MG63 (cell line): Measurements from ENCODE around the gene CEP63. TPM values are rescaled to one million over a fixed set of nuclear protein-coding genes. Genes with fewer than 3 reads are reported as not detected.

Experiments used
- DNase-seq: peaks from one replicate; pipeline ENCODE4 v3.0.0-alpha.2; 2020
- H3K27me3 ChIP-seq: fragments of 250-450 bp; sonication (Bioruptor Pico); 2 replicates; pipeline ENCODE4 v1.5.1; 2020; ENCODE audit warnings: mild to moderate bottlenecking, moderate library complexity
- H3K36me3 ChIP-seq: fragments of 250-450 bp; sonication (Bioruptor Pico); 2 replicates; pipeline ENCODE4 v1.5.1; 2020; ENCODE audit warnings: mild to moderate bottlenecking, moderate library complexity
- H3K4me3 ChIP-seq: fragments of 250-450 bp; sonication (Bioruptor Pico); 2 replicates; pipeline ENCODE4 v1.5.1; 2020; ENCODE audit warnings: mild to moderate bottlenecking, moderate library complexity
- H3K9me3 ChIP-seq: fragments of 250-450 bp; sonication (Bioruptor Pico); 2 replicates; pipeline ENCODE4 v1.5.1; 2020; ENCODE audit warnings: mild to moderate bottlenecking, moderate library complexity
- total RNA-seq: library from RNA; depleted of rRNA; stranded (reverse); fragments of >200 nt; shearing (Covaris generic); gene quantifications from 2 replicates; pipeline ENCODE4 v1.2.3, GENCODE V29; 2014; ENCODE audit warnings: low replicate concordance

CEP63 gene
- total RNA-seq, 1 experiment from 2014 or later = 15.3 TPM

- Histone ChIP-seq H3K4me3 (peak overlapping the region; percentile 85; the same call in 1 of the 2 replicates), H3K27me3 (no peaks in the 10 kb centered on the region), H3K36me3 (peaks cover 62% of the 10 kb centered on the region), H3K9me3 (no peaks in the 10 kb centered on the region)
- peak; percentile 66 for DNase-seq
Measured at GRCh38 chr3:134483195-134483900, 2.5 kb upstream of the CEP63 start.

DNA sequence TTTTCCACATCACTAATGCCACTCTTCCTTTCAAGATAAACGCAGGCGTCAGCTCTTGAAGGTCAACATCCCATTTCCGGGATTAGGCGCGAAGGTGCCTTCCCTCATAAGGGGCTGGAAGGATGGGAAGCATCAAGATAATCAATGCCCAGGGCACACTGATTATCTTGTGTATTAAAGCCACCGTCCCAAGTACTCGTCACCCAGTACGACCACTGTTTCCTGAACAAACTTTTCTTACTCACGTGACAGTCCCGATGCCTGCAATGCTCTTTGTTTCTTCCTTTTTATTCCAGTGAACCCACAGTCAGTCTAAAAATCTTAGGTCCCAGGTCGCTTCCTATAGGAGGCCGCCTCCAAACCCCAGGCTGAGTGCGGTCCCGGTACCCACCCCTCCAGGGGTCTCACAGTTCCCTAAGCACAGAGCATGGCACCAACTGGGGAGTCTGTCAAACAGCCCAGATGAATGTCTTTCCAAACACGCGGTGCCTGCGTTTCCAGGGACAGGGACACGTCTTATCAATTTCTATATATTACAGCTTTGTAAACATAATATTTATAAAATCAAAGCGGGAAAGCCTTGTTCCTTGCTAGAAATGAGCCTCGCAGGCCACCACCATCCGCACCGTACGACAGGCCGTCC lies 661 bp upstream of the CEP63 start:
- H3K4me3 ChIP-seq = peak overlapping the region; percentile 85
- H3K27me3 ChIP-seq = no peaks in the 10 kb centered on the region
- no peaks in the 10 kb centered on the region for H3K9me3 ChIP-seq
- peaks cover 46% of the 10 kb centered on the region for H3K36me3 ChIP-seq
- peak; percentile 37 for DNase-seq

DNA sequence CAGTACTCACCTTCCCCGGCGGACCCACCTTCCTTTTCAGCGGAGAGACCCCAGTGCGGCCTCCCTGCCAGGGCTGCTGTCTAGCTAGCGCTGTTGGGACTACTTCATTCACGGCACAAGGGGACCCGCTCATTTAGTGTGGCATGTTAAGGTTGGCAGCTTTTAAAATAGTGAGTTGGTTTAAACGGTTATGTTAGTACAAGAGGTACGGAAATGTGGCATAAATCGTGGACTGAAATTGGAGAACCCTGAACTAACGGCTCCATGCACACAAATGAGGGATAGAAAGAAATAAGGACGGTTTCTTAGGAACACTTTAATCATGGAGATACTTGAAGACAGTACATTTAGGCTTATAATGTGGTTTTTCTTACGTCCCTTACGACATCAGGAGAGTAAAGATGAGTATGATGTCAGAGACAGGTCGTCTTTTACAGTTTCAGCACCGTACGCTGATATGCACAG lies 752 bp downstream of the CEP63 start:
- Histone ChIP-seq H3K27me3 (no peaks in the 10 kb centered on the region), H3K4me3 (peak overlapping the region; percentile 85), H3K9me3 (no peaks in the 10 kb centered on the region), H3K36me3 (peaks cover 32% of the 10 kb centered on the region)
- DNase-seq = no peak

DNA sequence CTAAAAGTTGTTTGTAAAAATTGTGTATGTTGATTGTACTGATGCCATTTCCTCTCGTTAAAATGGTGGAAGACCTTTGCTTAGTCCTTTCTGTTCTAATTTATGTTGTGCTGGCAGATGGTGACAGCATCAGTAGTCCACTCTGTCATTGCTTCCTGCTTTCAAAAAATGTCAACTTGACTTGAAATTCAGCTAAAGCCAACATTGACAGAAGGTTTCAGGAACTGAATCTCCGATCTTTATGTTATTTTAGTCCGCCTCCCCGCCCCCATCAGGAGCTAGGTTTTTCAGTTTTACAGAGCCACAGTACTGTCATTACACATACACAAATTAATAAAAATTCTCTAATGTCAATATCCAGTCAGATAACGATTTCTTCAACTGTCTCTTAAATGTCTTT lies 1.5 kb downstream of the CEP63 start:
- H3K27me3 ChIP-seq = no peaks in the 10 kb centered on the region
- DNase-seq = no peak
- peak overlapping the region; percentile 85 for H3K4me3 ChIP-seq
- H3K36me3 ChIP-seq = peaks cover 24% of the 10 kb centered on the region
- H3K9me3 ChIP-seq = no peaks in the 10 kb centered on the region

DNA sequence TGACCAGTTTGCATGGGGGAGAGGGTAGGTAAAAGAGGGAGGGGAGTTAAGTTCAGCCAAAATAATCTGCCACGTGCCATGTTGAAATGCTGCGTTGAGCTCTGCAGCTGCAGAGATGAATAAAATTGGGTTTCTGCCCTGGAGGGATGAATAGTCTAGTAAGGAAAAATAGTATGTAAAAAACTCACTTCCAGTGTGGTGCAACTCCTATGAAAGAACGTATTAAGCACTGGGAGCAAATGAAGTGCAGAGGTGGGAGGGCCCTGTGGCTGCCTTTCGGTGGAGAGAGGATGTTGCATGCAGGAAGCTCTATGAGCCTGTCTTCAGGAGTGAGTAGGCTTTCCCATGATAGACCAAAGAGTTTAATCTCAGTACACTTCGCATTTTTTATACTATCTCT lies 8.6 kb downstream of the CEP63 start:
- no peak for DNase-seq
- H3K27me3 ChIP-seq = no peaks in the 10 kb centered on the region
- peaks cover 22% of the 10 kb centered on the region for H3K36me3 ChIP-seq
- no peak overlapping the region for H3K4me3 ChIP-seq
- H3K9me3 ChIP-seq = no peaks in the 10 kb centered on the region

- no peak for DNase-seq
- Histone ChIP-seq H3K36me3 (peaks cover 26% of the 10 kb centered on the region), H3K4me3 (no peak overlapping the region), H3K27me3 (no peaks in the 10 kb centered on the region), H3K9me3 (peaks cover 4% of the 10 kb centered on the region; the same call in 1 of the 2 replicates)
Measured at GRCh38 chr3:134495980-134496379, 10.1 kb downstream of the CEP63 start.

GRCh38 chr3:134496471-134497071 lies 10.7 kb downstream of the CEP63 start:
- Histone ChIP-seq H3K36me3 (peaks cover 26% of the 10 kb centered on the region), H3K4me3 (no peak overlapping the region), H3K9me3 (peaks cover 10% of the 10 kb centered on the region), H3K27me3 (no peaks in the 10 kb centered on the region)
- DNase-seq = no peak

DNA sequence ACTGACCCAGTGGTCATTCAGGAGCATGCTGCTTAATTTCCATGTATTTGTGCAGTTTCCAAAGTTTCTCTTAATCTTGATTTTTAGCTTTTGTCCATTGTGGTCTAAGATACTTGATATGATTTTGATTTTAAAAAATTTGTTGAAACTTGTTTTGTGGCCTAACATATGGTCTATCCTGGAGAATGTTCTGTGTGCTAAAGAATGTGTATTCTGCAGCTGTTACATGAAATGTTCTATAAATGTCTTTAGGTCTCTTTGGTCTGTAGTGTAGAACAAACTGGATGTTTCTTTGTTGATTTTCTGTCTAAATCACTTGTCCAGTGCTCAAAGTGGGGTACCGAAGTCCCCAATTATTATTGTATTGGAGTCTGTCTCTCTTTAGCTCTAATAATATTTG lies 17.4 kb downstream of the CEP63 start:
- Histone ChIP-seq H3K36me3 (peaks cover 21% of the 10 kb centered on the region), H3K9me3 (peaks cover 34% of the 10 kb centered on the region), H3K27me3 (no peaks in the 10 kb centered on the region), H3K4me3 (no peak overlapping the region)
- DNase-seq = no peak

GRCh38 chr3:134504132-134504531 lies 18.3 kb downstream of the CEP63 start:
- Histone ChIP-seq H3K27me3 (no peaks in the 10 kb centered on the region), H3K36me3 (peaks cover 22% of the 10 kb centered on the region), H3K9me3 (peaks cover 34% of the 10 kb centered on the region), H3K4me3 (no peak overlapping the region)
- no peak for DNase-seq

- Histone ChIP-seq H3K27me3 (no peaks in the 10 kb centered on the region), H3K9me3 (peaks cover 29% of the 10 kb centered on the region), H3K36me3 (peaks cover 23% of the 10 kb centered on the region), H3K4me3 (no peak overlapping the region)
- no peak for DNase-seq
Measured at GRCh38 chr3:134505485-134505884, 19.6 kb downstream of the CEP63 start.

GRCh38 chr3:134511500-134511899 lies 25.6 kb downstream of the CEP63 start:
- no peak overlapping the region for H3K4me3 ChIP-seq
- H3K27me3 ChIP-seq = no peaks in the 10 kb centered on the region
- peaks cover 7% of the 10 kb centered on the region for H3K9me3 ChIP-seq
- DNase-seq = no peak
- peaks cover 27% of the 10 kb centered on the region for H3K36me3 ChIP-seq

DNA sequence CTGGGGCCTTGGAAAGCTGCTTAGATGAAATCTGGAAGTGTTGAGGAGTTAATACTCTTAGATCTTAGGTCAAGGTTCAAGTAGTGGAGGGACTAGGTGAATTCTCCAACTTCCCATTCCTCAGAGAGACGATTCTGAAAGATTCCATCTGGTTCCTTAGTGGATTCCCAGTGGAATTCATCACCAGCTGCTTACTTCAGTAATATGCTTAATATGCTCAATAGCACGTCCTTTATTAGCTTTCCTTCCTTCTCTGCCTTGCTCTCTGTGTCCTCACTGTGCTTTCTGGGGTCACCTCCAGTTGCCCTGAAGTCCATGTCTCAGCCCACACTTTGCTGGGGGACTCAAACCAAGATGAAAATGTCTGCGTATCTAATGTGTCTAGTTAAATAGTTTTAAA lies 31.0 kb downstream of the CEP63 start:
- Histone ChIP-seq H3K4me3 (no peak overlapping the region), H3K27me3 (no peaks in the 10 kb centered on the region), H3K36me3 (peaks cover 22% of the 10 kb centered on the region), H3K9me3 (peaks cover 23% of the 10 kb centered on the region)
- DNase-seq = no peak

GRCh38 chr3:134517791-134518190 lies 31.9 kb downstream of the CEP63 start:
- no peak for DNase-seq
- peak overlapping the region; percentile 7; the same call in 1 of the 2 replicates for H3K4me3 ChIP-seq

DNA sequence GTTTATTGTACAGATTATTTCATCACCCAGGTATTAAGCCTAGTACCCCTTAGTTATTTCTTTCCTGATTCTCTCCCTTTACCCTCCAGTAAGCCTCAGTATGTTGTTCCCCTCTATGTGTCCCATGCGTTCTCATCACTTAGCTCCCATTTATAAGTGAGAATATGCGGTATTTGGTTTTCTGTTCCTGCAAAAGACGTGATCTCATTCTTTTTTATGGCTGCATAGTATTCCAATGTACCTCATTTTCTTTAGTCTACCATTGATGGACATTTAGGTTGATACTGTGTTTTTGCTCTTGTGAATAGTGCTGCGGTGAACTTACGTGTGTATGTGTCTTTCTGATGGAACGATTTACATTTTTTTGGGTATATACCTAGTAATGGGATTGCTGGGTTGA lies 36.7 kb downstream of the CEP63 start:
- Histone ChIP-seq H3K4me3 (no peak overlapping the region), H3K36me3 (peaks cover 15% of the 10 kb centered on the region), H3K9me3 (peaks cover 51% of the 10 kb centered on the region), H3K27me3 (no peaks in the 10 kb centered on the region)
- no peak for DNase-seq

More at GRCh38 chr3:134517791-134518190, 31.9 kb downstream of the CEP63 start:
- Histone ChIP-seq H3K9me3 (peaks cover 27% of the 10 kb centered on the region), H3K27me3 (no peaks in the 10 kb centered on the region), H3K36me3 (peaks cover 22% of the 10 kb centered on the region)

DNA sequence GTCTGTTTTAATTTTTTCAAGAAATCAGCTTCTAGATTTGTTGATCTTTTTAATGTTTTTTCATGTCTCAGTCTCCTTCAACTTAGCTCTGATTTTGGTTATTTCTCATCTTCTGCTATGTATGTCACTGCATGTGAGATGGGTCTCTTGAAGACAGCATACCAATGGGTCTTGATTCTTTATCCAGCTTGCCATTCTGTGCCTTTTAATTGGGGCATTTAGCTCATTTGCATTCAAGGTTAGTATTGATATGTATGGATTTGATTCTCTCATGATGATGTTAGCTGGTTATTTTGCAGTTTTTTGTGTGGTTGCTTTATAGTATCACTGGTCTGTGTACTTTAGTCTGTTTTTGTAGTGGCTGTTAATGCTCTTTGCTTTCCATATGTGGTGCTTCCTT lies 39.4 kb downstream of the CEP63 start:
- Histone ChIP-seq H3K27me3 (no peaks in the 10 kb centered on the region), H3K36me3 (peaks cover 8% of the 10 kb centered on the region), H3K9me3 (peaks cover 36% of the 10 kb centered on the region), H3K4me3 (no peak overlapping the region)
- DNase-seq = no peak

DNA sequence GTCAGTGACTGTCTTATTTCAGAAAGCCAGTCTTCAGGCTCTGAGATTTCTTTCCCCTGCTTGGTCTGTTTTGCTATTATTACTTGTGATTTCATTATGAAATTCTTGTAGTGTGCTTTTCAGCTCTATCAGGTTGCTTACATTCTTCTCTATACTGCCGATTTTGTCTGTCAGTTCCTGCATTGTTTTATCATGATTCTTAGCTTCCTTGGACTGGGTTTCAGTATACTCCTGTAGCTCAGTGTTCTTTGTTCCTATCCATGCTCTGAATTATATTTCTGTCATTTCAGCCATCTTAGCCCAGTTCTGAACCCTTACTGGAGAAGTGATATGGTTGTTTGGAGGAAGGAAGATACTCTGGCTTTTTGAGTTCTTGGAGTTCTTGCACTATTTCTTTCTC lies 40.5 kb downstream of the CEP63 start:
- peaks cover 8% of the 10 kb centered on the region for H3K36me3 ChIP-seq
- H3K27me3 ChIP-seq = no peaks in the 10 kb centered on the region
- DNase-seq = no peak
- peaks cover 35% of the 10 kb centered on the region for H3K9me3 ChIP-seq
- H3K4me3 ChIP-seq = no peak overlapping the region

- peaks cover 8% of the 10 kb centered on the region for H3K36me3 ChIP-seq
- no peak for DNase-seq
- no peak overlapping the region for H3K4me3 ChIP-seq
- H3K27me3 ChIP-seq = no peaks in the 10 kb centered on the region
- peaks cover 35% of the 10 kb centered on the region for H3K9me3 ChIP-seq
Measured at GRCh38 chr3:134527037-134527436, 41.2 kb downstream of the CEP63 start.
